ENCODE data around the gene CLASRP.
"Not testable (repeated sequence)": the region's sequence is repeated elsewhere in the genome, so short reads cannot be mapped to it uniquely, and the experiment has no call there.

CLASRP gene

GRCh38 chr19:45103508-45104319 lies 64.9 kb downstream of the CLASRP start:
- DNase-seq (ENCODE audit: low spot score) = peak; percentile 68

DNA sequence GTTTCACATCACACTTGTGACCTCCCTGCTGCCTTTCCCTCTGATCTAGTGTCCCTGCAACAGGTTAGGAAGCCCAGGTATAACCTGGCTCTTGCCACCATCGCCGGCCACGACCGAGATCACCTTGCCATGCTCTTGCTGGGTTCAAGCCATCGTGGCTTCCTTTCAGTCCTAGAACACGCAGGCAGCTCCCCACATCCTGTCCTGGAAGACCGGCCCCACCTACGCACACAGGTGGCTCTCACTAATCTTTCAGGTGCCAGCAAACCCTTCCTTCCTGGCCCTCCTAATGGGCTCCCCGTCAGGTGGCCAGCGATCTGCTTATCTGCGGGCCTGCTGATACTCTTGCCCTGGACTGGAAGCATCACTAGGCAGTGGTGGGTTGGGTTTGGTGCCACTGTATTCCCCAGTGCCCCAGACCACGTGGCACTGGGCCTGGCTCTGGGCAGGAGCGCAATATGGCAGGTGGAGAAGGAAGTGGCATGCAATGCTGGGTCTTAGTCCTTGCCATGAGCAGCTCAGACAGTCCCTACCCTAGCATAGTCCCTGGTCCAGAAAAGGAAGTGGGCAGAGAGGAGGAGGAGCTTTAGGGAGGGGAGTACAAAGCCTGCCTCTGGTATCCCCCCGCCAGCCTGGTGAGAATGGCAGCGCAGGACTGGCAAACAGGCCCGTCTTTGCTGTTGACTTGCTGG lies 66.0 kb downstream of the CLASRP start:
- no peak for DNase-seq (ENCODE audit: low spot score)

- not testable (repeated sequence) for DNase-seq (ENCODE audit: low spot score)
These were observed 67.5 kb downstream of the CLASRP start for GRCh38 chr19:45106363-45106762.

DNA sequence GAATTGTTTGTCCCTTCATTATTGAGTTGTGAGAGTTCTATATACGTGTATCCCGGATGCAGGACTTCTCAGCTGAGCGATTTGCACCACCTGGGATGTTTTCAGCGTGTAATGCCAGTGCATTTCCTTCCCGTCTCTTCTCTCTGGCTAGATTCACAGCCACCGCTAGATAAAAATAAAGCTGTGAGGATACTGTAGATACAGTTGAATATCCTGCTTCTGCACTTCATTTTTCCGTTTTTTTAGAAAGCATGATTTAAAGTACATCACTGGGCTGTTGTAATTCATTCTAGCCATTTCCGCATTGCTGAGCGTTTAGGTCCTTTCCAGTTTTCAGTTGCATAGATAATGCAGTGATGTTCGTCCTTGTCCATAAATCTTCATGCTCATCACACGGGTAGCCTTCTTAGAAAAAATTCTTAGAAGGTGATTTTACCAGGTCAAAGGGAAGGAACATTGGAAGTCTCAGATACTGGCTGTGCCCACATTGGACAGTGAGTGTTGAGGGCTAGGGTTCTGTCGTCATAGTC lies 68.8 kb downstream of the CLASRP start:
- no peak for DNase-seq (ENCODE audit: low spot score)

GRCh38 chr19:45110851-45111266 lies 72.0 kb downstream of the CLASRP start:
- no peak for DNase-seq (ENCODE audit: low spot score)

- DNase-seq (ENCODE audit: low spot score) = no peak
These were observed 73.4 kb downstream of the CLASRP start for GRCh38 chr19:45112111-45112827.

DNA sequence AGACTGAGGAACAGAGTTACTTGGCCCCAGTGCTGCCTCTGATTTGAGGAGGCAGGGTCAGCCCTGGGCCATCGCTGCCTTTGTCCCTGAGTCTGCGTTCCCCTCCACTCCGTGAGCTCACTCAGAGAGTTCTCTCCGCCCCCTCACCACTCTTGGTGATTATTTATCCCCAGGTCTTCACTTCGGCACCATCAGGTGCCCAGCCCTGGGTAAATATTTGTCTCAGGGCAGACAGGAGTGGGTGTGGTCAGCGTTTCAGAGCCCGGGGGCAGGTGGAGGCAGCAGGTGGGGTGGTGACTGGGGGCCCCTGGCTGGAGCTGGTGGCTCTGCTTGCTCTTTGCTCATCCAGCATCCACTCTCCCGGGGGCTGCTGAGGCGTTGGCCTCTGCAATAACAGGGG lies 74.8 kb downstream of the CLASRP start:
- DNase-seq (ENCODE audit: low spot score) = peak; percentile 64

GRCh38 chr19:45114116-45114515 lies 75.3 kb downstream of the CLASRP start:
- DNase-seq (ENCODE audit: low spot score) = no peak

- DNase-seq (ENCODE audit: low spot score) = no peak
These were observed 77.2 kb downstream of the CLASRP start for GRCh38 chr19:45115809-45116615.

DNA sequence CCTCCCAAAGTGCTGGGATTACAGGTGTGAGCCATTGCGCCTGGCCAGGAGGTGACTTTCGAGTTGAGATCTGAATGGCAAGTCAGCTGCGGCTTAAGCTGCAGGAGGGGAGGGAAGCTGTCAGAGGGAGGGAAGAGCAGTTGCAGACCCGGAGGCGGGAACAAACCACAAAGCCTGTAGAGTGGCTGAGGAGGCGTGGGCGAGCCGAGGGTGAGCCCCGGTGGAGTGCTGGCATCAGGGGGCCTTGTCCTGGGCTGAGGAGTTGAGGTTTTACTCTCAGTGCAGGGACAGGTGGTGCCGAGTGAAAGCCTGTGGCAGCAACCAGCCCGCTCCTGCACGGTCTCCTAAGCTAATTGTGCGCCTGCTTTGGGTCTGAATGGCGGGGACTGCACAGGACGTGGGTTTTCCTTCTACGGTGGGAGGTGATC lies 78.3 kb downstream of the CLASRP start:
- peak; percentile 62 for DNase-seq (ENCODE audit: low spot score)

DNA sequence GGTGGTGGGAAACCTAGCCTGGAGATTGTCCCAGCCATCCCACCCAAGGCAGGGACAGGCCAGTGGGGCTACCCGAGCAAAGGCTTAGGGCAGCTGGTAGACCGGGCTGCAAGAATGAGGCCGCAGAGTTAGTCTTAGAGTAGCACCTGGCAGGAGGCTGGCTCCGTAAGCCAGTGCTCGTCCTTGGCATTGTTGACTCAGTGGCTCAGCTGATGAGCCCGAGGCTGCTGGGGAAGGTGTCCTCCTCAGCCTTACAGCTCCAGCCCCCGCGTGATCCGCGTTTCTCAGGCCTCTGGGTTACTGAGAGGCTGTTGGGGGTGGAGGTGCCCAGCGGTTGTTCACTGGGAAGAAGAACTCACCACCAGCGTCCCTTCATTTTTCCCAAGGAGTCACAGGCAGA lies 78.8 kb downstream of the CLASRP start:
- no peak for DNase-seq (ENCODE audit: low spot score)

- DNase-seq (ENCODE audit: low spot score) = no peak
These were observed 79.3 kb downstream of the CLASRP start for GRCh38 chr19:45118106-45118505.

DNA sequence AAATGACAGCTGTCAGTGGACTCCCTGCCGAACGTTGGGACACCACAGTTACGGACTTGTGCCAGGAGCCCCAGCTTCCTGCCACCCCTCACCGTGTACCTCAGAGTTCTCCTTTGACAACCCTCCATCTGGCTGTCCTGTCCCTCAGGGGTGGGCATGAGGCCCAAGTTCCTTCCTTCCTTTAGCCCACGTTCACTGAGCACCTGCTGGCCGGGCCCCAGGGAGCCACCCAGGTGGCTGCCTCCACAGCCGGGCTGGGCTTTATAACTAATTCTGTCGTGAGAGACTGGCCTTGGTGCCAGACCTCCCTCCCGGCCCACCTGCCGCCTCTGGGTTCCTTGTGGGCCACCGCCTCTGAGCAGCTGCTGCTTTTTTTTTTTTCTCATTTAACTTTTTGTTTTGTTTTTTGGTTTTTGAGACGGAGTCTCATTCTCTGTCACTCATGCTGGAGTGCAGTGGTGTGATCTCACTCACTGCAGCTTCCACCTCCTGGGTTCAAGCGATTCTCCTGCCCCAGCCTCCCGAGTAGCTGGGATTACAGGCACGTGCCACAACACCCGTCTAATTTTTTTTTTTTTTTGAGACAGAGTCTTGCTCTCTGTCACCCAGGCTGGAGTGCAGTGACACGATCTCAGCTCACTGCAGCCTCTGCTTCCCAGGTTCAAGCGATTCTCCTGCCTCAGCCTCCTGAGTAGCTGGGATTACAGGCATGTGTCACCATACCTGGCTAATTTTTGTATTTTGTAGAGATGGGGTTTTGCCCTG lies 79.9 kb downstream of the CLASRP start:
- DNase-seq (ENCODE audit: low spot score) = not testable (repeated sequence)

DNA sequence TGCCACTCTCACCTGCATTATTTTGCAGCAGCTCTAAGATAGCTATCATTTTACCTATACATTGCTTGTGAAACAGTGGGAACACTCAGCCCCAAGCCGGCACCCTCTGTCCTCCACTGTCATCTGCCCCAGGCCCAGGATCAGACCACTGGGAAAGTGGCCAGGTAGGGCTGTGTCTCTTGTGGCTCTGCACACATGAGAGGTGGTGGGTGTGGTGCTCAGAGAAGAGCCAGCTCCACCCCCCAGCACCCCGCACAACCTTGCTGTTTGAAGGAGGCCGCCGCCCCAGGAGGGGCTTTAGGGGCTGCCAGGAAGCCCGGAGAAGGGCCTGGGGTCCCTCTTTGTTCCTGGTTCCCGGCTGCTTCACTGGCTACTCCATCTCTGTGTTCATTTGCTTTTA lies 80.7 kb downstream of the CLASRP start:
- DNase-seq (ENCODE audit: low spot score) = no peak
